Subcutaneous adipose tissue (tissue), 4 donors: ENCODE measurements around the gene SYNDIG1. TPM values are rescaled to one million over a fixed set of nuclear protein-coding genes. Genes with fewer than 3 reads are reported as not detected.

Source experiments
- total RNA-seq, 4 donors: library from RNA; depleted of rRNA; stranded (reverse); fragments of >200 nt; gene quantifications; one replicate each; pipeline ENCODE4 v1.1.0, GENCODE V29; 2016
- TF ChIP-seq, protein P1 (sequence below): fragments of 450-650 bp; IDR thresholded peaks from one replicate; pipeline ENCODE4 v1.5.1; 2016; ENCODE audit warnings: low read depth, mild to moderate bottlenecking, control low read depth, antibody characterized with exemption, moderate library complexity

Gene SYNDIG1
- total RNA-seq, 4 donors from 2014 or later = 0.17 to 1.5 TPM; not detected in 2

DNA sequence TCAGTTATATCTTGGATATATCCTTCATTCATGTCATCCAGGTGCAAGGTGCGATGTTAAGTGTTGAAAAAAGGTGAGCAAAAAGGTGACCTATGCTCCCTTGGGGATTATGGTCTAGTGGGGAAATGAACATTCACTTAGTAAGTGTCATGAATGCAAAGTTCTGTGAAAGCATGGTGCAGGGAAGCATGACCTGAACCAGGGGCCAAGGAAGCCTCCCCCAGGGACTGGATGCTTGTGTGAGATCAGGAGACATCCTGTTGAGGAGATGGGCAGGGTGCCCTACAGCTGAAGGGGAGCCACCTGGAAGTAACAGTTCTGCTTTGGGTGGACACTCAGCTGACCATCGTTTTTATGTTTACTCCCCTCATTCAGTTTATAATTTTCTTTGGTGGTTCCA is 179.5 kb downstream of the SYNDIG1 start:
- TF ChIP-seq, protein P1, sequence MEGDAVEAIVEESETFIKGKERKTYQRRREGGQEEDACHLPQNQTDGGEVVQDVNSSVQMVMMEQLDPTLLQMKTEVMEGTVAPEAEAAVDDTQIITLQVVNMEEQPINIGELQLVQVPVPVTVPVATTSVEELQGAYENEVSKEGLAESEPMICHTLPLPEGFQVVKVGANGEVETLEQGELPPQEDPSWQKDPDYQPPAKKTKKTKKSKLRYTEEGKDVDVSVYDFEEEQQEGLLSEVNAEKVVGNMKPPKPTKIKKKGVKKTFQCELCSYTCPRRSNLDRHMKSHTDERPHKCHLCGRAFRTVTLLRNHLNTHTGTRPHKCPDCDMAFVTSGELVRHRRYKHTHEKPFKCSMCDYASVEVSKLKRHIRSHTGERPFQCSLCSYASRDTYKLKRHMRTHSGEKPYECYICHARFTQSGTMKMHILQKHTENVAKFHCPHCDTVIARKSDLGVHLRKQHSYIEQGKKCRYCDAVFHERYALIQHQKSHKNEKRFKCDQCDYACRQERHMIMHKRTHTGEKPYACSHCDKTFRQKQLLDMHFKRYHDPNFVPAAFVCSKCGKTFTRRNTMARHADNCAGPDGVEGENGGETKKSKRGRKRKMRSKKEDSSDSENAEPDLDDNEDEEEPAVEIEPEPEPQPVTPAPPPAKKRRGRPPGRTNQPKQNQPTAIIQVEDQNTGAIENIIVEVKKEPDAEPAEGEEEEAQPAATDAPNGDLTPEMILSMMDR = no peak

DNA sequence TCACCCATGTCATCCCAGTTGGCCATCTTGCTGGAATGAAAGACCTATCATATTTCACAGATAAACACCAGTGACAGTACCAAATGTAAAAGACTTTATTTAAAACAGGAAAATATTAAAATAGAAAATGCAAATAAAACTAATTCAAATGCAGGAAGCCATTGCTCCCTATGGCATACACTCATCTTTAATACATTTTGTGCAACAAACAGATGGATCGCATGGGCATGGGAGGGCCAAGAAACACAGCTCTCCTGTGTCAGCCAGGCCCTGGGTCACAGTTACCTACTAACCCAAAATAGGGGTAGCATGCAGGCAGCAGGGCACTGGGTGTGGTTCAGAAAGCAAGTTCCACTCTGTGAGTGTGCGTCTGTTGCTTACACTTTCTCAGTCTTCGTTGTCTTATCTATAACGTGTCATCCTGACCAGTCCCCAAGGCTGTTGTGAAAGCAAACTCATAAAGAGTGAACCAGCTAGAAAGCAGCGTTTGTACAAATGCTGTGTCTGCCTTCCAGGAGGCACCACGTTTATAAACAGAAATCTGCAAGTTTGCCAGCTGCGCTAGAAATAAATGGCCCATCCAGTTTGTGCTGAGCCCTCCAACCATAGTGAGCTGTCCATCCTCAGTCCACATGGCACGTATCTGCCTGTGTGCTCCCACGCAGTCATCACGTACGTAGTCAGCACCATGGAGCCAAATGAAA is 180.5 kb downstream of the SYNDIG1 start:
- TF ChIP-seq, protein P1 = no peak

DNA sequence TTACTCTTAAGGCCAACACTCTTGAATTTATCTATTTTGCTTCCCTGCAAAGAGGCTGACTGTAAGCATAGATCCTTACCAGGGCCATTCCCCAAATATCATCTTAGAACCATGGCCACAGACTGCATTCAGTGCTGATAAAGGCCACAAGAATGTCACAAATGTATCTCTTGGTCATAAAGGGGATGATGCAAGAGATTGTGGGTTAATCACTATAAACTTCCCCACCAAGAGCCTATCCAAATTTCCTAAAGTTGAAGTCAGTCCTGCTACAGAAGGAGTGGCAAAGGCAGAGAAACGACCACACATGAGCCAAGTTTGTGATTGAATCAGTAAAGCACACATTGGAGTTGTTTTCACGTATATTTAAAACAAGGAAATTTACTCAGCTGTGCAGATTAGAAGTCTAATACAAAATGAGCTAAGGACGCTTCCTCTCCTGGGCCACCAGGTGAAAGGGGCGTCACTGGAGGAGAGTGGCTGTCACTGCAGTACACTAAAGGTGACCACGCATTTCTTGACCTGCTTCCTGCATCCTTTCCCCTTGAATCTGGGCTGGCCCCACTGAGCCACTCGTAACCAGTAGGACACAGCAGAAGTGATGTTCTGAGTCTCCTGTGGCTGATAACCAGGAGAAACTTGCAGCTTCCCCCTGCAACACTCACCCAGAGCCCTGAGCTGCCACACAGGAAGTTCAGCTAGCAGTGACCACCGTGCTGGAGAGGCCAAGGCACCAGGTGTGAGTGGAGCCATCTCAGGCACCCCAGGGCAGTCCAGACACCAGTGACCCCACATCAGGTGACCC is 181.9 kb downstream of the SYNDIG1 start:
- TF ChIP-seq, protein P1 = no peak

DNA sequence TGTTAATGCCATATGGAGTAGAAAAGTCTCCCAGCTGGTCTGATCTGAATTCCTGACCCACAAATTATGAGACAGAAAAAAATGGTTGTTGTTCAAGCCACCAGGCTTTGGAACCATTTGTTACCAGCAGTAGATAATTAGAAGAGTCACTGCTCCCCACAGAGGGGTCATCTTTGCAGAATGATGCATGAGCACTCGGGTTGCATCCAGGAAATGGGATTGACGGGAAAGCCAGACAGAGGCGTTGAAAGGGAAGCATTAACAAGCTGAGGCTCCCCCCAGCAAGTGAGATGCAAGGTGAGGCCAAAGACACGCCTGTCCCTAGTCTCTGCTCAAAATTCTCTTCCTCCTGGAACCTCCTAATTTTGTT is 182.5 kb downstream of the SYNDIG1 start:
- TF ChIP-seq, protein P1 = no peak

DNA sequence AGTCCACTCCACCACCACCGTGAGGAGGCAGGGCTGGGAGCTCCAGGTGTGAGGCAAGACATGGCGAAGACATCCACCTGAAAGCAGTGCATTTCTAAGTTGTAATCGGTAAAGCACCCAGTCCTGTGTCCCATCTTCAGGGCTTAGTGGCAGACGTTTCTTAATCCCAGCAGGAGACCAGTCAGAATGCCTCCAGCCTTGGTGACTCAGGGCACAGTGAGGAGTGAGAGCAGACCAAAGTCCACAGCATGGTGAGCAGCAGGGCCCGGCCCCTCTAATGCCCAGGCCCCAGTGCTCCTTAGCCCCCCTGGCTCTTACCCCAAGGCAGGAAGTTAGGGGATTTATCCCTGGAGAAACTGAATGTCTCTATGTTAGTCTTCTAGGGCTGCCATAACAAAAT is 183.9 kb downstream of the SYNDIG1 start:
- TF ChIP-seq, protein P1 = no peak

DNA sequence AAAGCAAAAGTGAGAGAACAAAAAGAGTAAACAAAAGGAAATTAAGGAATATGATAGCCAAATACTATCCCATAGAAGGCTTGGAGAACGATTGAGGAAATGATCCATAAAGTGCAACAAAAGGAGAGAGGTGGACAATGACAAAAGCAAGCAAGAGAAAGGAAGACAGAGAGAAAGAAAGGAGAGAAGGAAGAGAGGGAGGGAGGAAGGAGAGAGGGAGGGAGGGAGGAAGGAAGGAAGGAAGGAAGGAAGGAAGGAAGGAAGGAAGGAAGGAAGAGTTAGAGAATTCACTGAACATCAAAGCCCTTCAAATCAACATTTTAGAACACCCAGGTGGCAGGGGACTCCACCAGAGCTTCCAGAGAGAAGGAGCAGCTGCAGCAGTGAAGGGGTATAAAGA is 185.0 kb downstream of the SYNDIG1 start:
- TF ChIP-seq, protein P1 = no peak

DNA sequence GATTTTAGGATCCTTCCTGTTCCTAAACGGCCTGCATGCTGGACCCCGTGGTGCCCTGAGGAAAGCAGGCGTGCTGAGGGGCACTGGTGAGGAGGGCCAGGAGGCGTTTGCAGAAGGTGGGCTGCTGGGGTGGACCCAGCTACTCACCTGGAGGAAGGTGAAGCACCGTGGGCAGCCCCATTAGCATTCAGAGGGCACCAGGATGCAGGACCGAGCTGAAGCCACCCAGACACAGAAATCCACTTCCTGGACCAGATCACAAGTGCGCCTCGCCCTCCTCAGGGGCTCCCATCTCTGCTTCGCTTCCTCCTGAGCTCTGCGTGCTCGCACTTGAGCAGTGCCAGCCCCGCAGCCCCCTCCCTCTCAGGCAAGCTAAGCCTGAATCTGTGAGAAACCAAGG is 187.0 kb downstream of the SYNDIG1 start:
- TF ChIP-seq, protein P1 = no peak
